Ovary (tissue), 3 donors: ENCODE data around the gene VWA1.

Source experiments
- CTCF ChIP-seq, 3 donors: fragments of 450-650 bp in 2 of 3; fragments of 200-600 bp in 1 of 3; IDR thresholded peaks; one replicate each; pipeline versions ENCODE4 v1.5.1 to v1.8.0; 2016 to 2022; ENCODE audit warnings: antibody characterized with exemption in 3 of 3, mild to moderate bottlenecking in 1 of 3
- EP300 ChIP-seq: sonication (generic); formaldehyde crosslinking; IDR thresholded peaks from one replicate; pipeline ENCODE4 v1.6.1; 2017; ENCODE audit warnings: antibody characterized with exemption
- donor health status: DM: no; HTN: no; CAD: no.

DNA sequence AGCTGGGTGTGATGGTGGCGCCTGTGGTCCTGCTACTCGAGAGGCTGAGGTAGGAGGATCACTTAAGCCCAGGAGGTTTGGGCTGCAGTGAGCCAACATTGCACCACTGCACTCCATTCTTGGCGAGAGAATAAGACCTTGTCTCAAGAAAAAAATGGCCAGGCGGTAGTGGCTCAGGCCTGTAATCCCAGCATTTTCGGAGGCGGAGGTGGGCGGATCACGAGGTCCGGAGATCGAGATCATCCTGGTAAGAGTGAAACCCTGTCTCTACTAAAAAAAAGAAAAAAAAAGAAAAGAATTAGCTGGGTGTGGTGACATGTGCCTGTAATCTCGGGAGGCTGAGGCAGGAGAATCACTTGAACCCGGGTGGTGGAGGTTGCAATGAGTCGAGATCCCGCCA is 47.4 kb downstream of the VWA1 start:
- no peak for TF ChIP-seq CTCF (IDR thresholded peaks at IDR 0.05)
- no peak for TF ChIP-seq EP300
